Measurements from ENCODE around the gene HGF. TPM values are rescaled to one million over a fixed set of nuclear protein-coding genes. Genes with fewer than 3 reads are reported as not detected.

Gene HGF
- polyA plus RNA-seq, 1 of the 3 experiments (the other 2 are of a cell fraction) = 1.5 TPM

- CTCF ChIA-PET = interaction anchor here (1.2 to 2.0 kb wide), 2 partner anchors 14 to 276 kb away, joined by 3 to 8 read pairs; no protein-coding TSS in a partner anchor
- no peaks in the 10 kb centered on the region for H3K9me3 ChIP-seq
- H3K4me3 ChIP-seq (ENCODE audit: low read depth in 2 of 2, low read length in 1 of 2) = no peak overlapping the region
- no peaks in the 10 kb centered on the region for H3K79me2 ChIP-seq (ENCODE audit: insufficient read depth)
- H3F3A ChIP-seq (replicated peaks; ENCODE audit: insufficient read depth) = peaks cover under 1% of the 10 kb centered on the region
- TF ChIP-seq TAF1 (IDR thresholded peaks at IDR 0.05; ENCODE audit: borderline replicate concordance, low read depth, low read length) (no peak), CHD2 (IDR thresholded peaks at IDR 0.05; ENCODE audit: low read length, partially characterized antibody) (no peak), NRF1 (IDR thresholded peaks at IDR 0.05; ENCODE audit: low read depth, low read length) (no peak)
- H3K4me1 ChIP-seq (ENCODE audit: control insufficient read depth in 1 of 2, insufficient read depth in 2 of 2, low read depth in 1 of 2, low read length in 1 of 2) = peaks cover 20 to 30% of the 10 kb centered on the region in 2 experiments; a peak in 3 of 4 replicates
- H3K9ac ChIP-seq = no peak overlapping the region
- no peaks in the 10 kb centered on the region for H3K36me3 ChIP-seq (replicated peaks in 1 of 2; ENCODE audit: control insufficient read depth in 1 of 2, insufficient read depth in 2 of 2, low read length in 1 of 2)
- H3K27ac ChIP-seq (ENCODE audit: low read depth in 2 of 2, low read length in 1 of 2) = peak overlapping the region in 1 of 2 experiments; percentile 50; a peak in 1 of 4 replicates
- POLR2A ChIA-PET = no interaction called here
- no peak for DNase-seq
- no peak overlapping the region for H2AFZ ChIP-seq (ENCODE audit: low read depth)
- no peaks in the 10 kb centered on the region for H4K20me1 ChIP-seq (ENCODE audit: insufficient read depth)
- H3K27me3 ChIP-seq (ENCODE audit: insufficient read depth) = no peaks in the 10 kb centered on the region
- H3K4me2 ChIP-seq = no peak overlapping the region
- H3K9me2 ChIP-seq = no peaks in the 10 kb centered on the region
- 88% methylated on average over 2 of the region's 2 CpGs for WGBS (ENCODE audit: low lambda C conversion rate)
Measured at GRCh38 chr7:81680120-81680519, 89.7 kb downstream of the HGF start.

DNA sequence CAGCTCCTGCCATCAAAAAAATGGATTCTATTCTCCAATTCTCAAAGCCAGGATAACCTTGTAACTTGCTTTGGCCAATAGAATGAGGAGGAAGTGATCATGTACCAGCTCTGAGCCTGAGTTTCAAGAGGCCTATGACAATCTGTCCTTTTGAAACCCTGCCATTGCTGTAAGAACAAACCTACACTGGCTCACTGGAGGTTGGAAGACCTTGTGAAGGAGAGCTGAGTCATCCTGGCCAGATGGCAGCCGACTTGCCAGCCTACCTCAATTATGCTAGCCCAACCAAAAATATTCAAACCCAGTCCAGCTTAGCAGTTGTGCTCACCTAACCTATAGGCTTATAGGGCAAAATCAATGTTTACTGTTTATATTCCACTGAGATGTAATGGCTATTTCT is 93.0 kb downstream of the HGF start:
- Histone ChIP-seq H3K4me3 (ENCODE audit: low read depth in 2 of 2, low read length in 1 of 2) (no peak overlapping the region), H3K4me1 (ENCODE audit: control insufficient read depth in 1 of 2, insufficient read depth in 2 of 2, low read depth in 1 of 2, low read length in 1 of 2) (peaks cover 0 to 10% of the 10 kb centered on the region in 2 experiments; a peak in 3 of 4 replicates), H3F3A (replicated peaks; ENCODE audit: insufficient read depth) (no peaks in the 10 kb centered on the region), H3K9me2 (no peaks in the 10 kb centered on the region), H3K4me2 (no peak overlapping the region), H4K20me1 (ENCODE audit: insufficient read depth) (no peaks in the 10 kb centered on the region), H3K79me2 (ENCODE audit: insufficient read depth) (no peaks in the 10 kb centered on the region), H3K9ac (no peak overlapping the region), H3K9me3 (no peaks in the 10 kb centered on the region), H3K27ac (ENCODE audit: low read depth in 2 of 2, low read length in 1 of 2) (no peak overlapping the region), H3K27me3 (ENCODE audit: insufficient read depth) (no peaks in the 10 kb centered on the region), H2AFZ (ENCODE audit: low read depth) (0 out of 2 replicates have a peak overlapping the region, but pooled peaks have one; percentile 15), H3K36me3 (replicated peaks in 1 of 2; ENCODE audit: control insufficient read depth in 1 of 2, insufficient read depth in 2 of 2, low read length in 1 of 2) (no peaks in the 10 kb centered on the region)
- CTCF ChIA-PET = interaction anchor here (0.8 to 1.8 kb wide), 4 partner anchors 8 to 52 kb away, joined by 3 to 4 read pairs (median 3); no protein-coding TSS in a partner anchor
- POLR2A ChIA-PET = no interaction called here
- WGBS (ENCODE audit: low lambda C conversion rate) = 62% methylated on average over 1 of the region's 1 CpG
- TF ChIP-seq JUND (IDR thresholded peaks at IDR 0.05) (peak; percentile 18; the same call in 1 of the 2 replicates), FOSL2 (IDR thresholded peaks at IDR 0.05; ENCODE audit: borderline replicate concordance, low read depth) (peak; percentile 67; the same call in 1 of the 2 replicates), USF2 (IDR thresholded peaks at IDR 0.05; ENCODE audit: borderline replicate concordance, low read depth, low read length) (no peak), NRF1 (IDR thresholded peaks at IDR 0.05; ENCODE audit: low read depth, low read length) (no peak), SIN3A (IDR thresholded peaks at IDR 0.05; ENCODE audit: borderline replicate concordance, low read depth, low read length) (no peak), TCF12 (IDR thresholded peaks at IDR 0.05) (peak; percentile 73; the same call in 1 of the 2 replicates)
- TF ChIP-seq, protein P1, sequence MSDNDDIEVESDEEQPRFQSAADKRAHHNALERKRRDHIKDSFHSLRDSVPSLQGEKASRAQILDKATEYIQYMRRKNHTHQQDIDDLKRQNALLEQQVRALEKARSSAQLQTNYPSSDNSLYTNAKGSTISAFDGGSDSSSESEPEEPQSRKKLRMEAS (IDR thresholded peaks at IDR 0.05; ENCODE audit: low read depth) = no peak
- DNase-seq = no peak

All from SK-N-SH (cell line).